Measurements from ENCODE around the gene CFLAR.
"Not testable (repeated sequence)": the region's sequence is repeated elsewhere in the genome, so short reads cannot be mapped to it uniquely, and the experiment has no call there.

CFLAR gene

DNA sequence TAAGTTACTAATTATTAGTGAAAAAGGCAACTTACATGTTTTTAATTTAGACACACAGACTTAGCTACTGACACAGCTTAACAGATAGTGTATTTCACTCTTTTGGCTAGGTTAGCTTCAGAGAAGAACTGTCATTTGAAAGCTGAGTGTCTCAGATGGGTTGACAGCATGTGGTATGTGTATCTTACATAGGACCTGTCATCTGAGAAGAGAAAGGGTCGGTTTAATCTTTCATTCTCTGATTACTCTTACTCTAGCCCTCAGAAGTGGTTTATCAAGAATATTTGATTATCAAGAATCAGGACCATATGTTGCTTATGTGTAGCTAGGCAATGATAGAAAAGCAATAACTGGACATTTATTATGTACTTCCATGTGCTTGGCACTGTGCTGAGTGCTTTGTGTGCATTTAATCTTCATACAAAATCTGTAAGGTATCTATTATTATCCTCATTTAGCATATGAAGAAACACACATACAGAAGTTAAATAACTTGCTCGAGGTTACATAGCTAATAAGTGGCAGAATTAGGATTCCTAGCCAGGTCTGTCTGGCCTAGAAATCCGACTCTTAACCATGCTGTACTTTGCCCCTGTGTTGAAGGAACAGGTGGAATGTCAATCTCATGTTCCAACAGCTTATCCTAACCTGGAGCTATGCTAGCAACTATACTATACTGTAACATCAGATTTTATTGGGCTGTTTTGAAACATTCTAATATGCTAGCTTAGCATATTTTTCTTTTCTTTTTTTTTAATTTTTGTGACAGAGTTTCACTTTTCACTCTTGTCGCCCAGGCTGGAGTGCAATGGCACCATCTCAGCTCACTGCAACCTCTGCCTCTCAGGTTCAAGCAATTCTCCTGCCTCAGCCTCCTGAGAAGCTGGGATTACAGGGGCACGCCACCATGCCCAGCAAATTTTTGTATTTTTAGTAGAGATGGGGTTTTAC lies 28.4 kb downstream of the CFLAR start:
- in situ Hi-C loops (cut with HindIII; ENCODE audit: low sequenced_read_pairs): no loop called here

DNA sequence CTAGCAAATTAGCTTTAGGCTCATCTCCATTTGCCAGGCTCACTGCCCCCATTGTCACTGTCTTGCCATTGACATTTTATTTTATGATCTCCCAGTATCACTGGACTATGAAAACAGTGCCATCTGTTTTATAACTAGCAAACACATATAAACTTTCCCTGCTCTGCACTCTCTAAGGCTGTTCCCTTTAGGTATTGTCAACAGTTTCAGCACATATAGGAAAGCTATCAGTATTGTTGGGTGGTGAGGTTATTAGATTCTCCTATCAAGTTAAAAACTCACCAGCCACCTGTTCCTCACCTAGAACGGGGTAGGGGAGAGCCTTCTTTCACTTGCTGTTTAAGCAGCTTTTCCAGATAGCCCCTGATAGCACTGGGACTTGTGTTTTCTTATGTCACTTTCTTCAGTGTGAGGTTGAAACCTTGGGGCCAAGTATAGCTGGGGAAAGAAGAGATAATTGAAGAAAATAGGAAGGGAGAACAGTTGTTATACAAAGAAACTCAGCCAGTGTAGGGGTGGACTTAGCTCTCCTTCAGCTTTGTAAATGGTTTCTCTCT lies 32.5 kb downstream of the CFLAR start:
- in situ Hi-C loops (cut with HindIII; ENCODE audit: low sequenced_read_pairs): no loop called here

DNA sequence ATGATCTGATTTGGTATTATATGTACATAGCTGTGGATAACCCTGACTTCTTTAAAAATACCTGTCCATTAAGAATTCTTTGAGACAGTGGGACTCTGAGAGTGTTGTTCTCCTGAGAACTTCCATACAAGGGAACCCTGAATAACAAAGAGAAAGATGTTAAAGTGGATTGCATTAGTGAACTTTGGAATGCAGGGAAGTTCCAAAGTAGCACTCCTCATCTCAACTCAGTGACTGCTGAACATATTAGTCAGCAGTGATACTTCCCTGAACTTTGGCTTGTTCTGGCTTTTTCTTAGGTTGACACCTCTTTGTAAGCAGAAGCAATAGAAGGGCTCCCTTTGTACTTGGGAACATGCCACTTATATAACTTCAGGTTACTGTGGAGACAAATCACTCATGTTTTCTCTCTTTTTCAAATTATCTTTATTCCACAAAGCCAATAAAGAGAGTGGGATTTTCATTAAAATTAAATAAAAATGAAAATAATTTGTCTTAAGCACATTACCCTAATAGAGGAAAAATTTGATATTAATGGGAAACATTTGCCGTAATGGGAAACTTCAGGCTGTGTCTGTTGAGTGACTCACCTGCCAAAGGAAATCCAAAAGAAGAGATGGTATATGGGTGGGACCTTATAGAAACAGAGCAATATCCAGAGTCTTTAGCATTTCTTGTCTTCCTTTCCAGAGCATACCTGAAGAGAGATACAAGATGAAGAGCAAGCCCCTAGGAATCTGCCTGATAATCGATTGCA lies 33.3 kb downstream of the CFLAR start:
- in situ Hi-C loops (cut with HindIII; ENCODE audit: low sequenced_read_pairs): no loop called here

DNA sequence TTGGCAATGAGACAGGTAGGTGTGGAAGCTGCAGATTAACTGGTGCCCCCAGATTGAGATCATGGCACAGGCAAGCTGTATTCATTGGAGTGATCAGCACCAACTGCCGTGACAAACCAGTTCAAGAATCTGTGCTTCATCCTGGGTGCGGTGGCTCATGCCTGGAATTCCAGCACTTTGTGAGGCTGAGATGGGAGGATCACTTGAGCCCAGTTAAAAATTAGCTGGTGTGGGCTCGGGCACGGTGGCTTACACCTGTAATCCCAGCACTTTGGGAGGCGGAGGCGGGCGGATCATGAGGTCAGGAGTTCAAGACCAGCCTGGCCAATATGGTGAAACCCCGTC lies 33.8 kb downstream of the CFLAR start:
- in situ Hi-C loops (cut with HindIII; ENCODE audit: low sequenced_read_pairs): loop anchor here (5.0 kb wide), 1 partner anchor 32 kb away; the partner anchor contains the start of gene CFLAR

- in situ Hi-C loops (cut with HindIII; ENCODE audit: low sequenced_read_pairs): loop anchor here (5.0 kb wide), 1 partner anchor 33 kb away; the partner anchor contains the start of gene CFLAR
Observed at GRCh38 chr2:201150454-201151020, 34.6 kb downstream of the CFLAR start.

DNA sequence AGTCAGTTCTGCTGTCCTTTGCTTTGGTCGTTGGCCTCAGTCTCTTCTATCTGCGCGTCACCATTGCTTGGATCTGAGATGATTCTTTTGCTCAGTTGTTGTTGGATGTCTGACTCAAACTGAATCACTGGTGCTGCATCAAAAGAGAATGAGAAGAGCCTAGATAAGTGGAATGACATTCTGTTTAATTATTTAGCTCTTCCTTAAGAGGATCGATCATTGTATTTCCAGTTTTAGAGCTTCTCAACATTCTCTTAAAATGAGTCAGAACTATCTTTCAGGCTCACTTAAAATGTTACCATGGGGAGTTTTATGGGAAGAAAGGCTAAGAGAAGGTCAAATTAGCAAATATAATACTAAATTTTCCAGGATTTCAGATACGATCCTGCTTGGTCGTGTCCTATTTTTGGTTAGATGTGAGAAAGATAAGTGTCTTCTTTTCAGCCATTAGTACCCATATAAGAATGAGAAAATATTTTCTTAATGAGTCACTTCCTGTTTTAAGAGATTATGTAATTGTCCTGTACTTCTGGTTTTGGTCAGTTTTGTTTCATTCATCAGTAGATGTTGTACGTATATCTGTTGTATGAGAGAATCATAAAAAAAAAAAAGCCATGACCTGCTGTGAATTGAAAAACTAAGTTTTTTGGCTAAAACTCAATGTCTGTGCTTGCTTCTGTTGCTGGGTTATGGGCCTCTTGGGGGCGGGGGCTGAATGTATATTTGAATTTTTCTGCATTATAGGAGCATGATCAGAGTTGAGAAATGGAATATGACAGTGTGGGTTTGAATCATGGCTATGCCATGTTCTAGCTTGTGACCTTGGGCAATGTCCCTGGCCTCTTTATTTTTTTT lies 35.4 kb downstream of the CFLAR start:
- in situ Hi-C loops (cut with HindIII; ENCODE audit: low sequenced_read_pairs): loop anchor here (5.0 kb wide), 1 partner anchor 34 kb away; the partner anchor contains the start of gene CFLAR

GRCh38 chr2:201152517-201152916 lies 36.6 kb downstream of the CFLAR start:
- in situ Hi-C loops (cut with HindIII; ENCODE audit: low sequenced_read_pairs): loop anchor here (5.0 kb wide), 1 partner anchor 35 kb away; the partner anchor contains the start of gene CFLAR

GRCh38 chr2:201152999-201153815 lies 37.2 kb downstream of the CFLAR start:
- in situ Hi-C loops (cut with HindIII; ENCODE audit: low sequenced_read_pairs): loop anchor here (5.0 kb wide), 1 partner anchor 36 kb away; the partner anchor contains the start of gene CFLAR

GRCh38 chr2:201154615-201155399 lies 38.8 kb downstream of the CFLAR start:
- in situ Hi-C loops (cut with HindIII; ENCODE audit: low sequenced_read_pairs): loop anchor here (5.0 kb wide), 1 partner anchor 38 kb away; the partner anchor contains the start of gene CFLAR

- in situ Hi-C loops (cut with HindIII; ENCODE audit: low sequenced_read_pairs): no loop called here
Observed at GRCh38 chr2:201156036-201156435, 40.1 kb downstream of the CFLAR start.

DNA sequence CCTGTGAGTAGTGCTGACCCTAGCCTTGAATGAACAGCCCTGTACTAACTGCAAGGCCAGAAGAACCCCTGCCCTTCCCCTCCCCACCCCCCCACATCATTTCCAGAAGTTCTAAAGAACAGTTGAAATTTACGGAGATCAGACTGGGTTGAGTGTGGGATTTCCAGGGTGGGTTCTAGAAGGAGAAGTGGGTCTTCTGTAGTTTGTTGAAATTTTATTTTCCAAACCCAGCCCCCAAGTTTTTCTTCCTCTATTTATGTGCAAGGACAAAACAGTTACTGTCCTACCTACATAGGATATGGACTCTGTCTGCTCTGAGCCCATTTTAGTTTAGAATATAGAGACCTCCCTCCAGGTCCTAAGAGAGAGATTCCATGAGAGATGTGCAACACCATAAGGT lies 40.7 kb downstream of the CFLAR start:
- in situ Hi-C loops (cut with HindIII; ENCODE audit: low sequenced_read_pairs): no loop called here

DNA sequence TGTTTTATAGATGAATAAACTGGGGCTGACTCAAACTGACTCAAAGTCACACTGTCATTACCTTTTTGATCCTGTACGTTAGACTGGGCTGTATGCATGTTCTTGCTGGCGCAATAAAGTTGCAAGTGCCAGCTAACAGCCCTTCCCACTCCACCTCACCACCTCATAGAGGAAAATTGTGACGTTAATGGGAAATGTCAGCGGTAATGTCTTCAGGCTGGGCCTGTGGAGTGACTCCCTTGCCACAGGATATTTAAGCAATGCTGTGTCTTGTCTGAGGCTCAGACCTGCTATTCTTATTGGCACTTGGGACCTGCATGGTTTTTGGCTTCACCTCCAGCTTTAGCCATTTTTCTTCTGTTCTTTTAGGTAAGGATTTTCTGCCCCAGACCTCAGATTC lies 41.7 kb downstream of the CFLAR start:
- in situ Hi-C loops (cut with HindIII; ENCODE audit: low sequenced_read_pairs): no loop called here

- in situ Hi-C loops (cut with HindIII; ENCODE audit: low sequenced_read_pairs): no loop called here
Observed at GRCh38 chr2:201158111-201158929, 42.4 kb downstream of the CFLAR start.

DNA sequence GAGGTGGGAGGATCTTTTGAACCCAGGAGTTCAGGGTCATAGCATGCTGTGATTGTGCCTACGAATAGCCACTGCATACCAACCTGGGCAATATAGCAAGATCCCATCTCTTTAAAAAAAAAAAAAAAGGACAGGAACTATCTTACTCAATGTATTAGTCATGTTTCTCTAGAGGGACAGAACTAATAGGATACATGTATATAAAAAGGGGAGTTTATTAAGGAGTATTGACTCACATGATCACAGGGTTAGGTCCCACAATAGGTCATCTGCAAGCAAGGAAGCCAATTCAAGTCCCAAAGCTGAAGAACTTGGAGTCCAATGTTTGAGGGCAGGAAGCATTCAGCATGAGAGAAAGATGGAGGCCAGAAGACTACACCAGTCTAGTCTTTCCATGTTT lies 48.2 kb downstream of the CFLAR start:
- in situ Hi-C loops (cut with HindIII; ENCODE audit: low sequenced_read_pairs): no loop called here

DNA sequence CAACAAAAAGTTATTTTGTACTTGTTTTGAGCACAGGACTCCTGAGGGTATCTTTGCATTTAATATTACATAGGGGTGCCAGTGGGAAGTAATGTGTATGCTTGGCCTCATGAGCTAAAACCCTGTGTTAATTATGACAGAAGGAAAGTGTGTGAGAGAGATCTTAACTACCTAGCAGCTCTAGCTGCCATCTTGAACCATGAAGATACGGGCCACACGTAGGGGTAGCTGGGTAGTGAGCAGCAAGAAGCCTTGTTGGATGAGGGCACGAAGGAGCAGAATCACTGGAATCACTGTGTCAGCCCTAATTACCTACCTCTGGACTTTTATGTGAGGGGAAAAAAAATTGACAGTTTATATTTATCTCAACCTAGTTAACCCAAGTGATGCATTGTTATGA lies 51.6 kb downstream of the CFLAR start:
- in situ Hi-C loops (cut with HindIII; ENCODE audit: low sequenced_read_pairs): no loop called here

GRCh38 chr2:201168496-201168895 lies 52.5 kb downstream of the CFLAR start:
- in situ Hi-C loops (cut with HindIII; ENCODE audit: low sequenced_read_pairs): not testable (repeated sequence)

- in situ Hi-C loops (cut with HindIII; ENCODE audit: low sequenced_read_pairs): no loop called here
Observed at GRCh38 chr2:201171259-201171814, 55.4 kb downstream of the CFLAR start.
